Left kidney (tissue), 2 donors: ENCODE measurements around the gene CBX2. TPM values are rescaled to one million over a fixed set of nuclear protein-coding genes. Genes with fewer than 3 reads are reported as not detected.

Experiments used
- DNase-seq: peaks from one replicate; pipeline ENCODE4 v3.0.0-alpha.2; 2013
- polyA plus RNA-seq: library from polyadenylated mRNA; unstranded; fragments of 120-200 nt; gene quantifications from one replicate; pipeline ENCODE4 v1.2.1, GENCODE V29; 2013; ENCODE audit not compliant: insufficient read length

Gene CBX2
- polyA plus RNA-seq, 1 donor, result 22.9 TPM

DNA sequence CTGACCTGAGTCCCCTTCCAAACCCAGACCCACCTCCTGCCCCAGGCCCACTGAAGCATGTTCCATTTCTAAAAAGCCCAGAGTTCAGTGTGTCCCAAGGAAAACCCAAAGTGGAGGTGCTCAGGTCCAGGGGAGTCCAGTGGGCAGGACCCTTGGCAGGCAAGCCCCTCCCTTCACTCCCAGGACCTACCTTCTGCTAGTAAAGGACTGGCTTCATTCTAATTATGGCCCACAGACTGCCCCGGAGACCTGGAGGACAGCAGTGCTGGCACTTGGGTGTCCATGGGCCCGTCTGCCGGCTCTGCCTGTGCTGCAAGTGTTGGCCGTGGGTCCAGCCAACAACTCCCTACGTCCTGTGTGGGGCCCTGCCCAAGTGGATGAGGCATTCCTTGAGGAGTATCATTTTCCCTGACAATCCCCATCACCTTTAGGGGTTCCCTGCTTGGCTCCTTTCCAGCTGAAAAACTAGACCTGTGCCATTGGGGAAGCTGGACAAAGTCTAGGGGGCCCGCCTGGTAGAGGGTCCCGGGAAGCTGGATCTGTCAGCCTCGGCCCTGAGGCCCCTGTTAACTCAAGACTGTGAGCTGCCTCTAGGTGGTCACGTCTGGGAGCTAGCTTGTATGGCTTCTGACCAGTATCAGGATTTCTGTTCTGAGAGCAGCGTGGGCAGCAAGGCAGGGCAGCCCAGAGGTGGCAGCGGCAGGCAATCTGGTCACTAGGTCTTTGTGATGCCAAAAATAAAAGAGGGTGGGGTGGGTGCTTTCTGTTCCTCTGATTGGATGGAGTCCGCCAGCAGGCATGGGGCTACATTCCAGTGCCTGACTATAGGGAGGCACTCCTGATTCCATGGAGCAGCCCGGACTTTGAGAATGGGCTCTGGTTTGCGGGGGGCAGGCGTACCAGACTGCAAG is 8.2 kb downstream of the CBX2 start:
- no peak for DNase-seq

DNA sequence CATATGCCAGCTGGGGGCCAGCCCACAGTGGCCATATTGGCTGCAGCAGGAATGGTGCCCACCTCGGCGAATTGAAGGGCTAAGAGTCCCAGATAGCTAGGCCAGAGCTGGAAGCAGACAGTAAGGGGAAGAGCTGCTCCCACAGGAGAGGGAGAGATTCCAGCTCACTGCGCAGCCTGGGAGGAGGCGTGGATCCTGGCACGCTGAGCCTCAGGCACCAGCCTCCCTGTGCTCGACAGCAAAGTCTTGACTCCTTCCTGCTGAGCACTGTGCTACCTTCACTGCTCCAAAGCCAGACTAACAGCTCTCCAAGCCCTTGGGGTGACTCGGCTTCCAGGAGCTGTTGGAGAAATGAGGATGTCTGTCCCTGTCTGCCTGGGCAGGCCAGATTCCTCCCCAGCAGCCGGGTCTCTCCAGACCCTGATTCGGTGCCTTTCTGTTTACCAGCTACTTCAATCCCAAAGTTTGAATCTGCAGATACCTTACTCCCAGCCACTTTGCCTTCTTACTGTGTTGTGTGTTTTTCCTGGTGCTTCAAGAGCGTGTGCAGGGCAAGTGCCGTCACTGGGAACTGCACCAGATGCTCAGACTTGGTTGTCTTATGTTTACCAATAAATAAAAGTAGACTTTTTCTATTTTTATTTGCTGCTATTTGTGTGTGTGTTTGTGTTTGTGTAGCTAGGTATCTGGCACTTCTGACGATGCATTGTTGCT is 9.1 kb downstream of the CBX2 start:
- DNase-seq, result no peak

DNA sequence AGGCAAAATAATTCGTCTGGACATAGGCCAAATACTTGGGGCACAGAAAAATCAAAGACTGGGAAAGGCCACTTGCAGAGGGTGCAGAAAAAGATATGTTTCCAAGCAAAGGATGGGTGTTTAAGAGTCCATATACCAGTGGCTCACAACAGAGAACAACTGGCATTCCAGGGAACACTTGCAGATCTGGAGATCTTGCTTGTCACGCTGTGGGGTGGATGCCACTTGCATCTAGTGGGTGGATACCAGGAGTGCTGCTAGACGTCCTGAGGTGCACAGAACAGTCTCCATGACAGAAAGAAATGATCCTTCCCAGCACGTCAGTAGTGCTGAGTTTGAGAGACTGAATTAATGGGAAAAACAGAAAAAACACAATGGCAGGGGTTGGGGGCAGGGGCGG is 10.5 kb downstream of the CBX2 start:
- DNase-seq, result no peak

DNA sequence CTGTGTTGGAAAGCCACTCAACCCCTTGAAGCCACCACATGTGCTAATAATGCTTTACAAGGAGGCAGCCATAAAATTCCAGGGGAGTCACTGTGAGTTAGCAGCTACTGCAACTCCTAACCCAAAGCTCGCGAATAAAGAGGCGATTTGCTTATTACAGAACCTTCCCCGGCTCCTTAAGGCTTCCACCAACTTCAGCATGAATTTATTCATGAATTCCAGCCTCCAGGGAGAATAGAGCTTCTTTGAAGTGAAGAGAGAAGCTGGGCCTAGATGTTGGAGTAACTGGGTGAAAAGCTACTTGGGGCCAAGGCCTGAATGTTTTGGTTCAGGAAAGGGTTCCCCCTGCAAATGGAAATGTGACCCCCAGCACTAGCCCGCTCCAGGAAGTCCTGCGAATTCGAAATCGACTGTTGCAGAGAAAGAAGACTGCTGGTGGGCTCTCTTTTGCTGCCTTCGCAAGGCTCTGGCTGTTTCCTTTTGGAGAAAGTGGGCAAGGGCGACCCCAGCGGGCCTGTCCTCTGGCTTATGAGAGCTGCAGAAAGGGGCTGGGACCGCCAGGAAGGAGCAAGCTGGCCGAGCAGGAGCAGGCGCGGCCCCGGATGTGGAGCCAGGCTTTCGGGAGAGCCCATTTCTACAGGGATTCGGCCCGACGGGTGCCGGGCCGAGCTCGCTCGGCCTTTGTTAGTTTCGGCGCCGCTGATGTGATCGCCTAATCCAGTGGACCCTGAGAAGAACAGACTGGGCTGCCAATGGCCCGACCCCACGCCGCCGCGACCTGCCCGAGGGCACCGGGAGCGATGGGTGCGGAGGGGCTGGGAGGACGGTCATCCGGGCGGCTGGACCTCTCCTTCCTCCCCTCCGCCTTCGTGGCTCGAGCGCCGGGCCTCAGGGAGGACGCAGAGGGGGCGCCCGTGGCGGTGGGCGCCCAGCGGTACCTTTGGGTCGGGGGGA is 11.3 kb downstream of the CBX2 start:
- peak; percentile 41 for DNase-seq

DNA sequence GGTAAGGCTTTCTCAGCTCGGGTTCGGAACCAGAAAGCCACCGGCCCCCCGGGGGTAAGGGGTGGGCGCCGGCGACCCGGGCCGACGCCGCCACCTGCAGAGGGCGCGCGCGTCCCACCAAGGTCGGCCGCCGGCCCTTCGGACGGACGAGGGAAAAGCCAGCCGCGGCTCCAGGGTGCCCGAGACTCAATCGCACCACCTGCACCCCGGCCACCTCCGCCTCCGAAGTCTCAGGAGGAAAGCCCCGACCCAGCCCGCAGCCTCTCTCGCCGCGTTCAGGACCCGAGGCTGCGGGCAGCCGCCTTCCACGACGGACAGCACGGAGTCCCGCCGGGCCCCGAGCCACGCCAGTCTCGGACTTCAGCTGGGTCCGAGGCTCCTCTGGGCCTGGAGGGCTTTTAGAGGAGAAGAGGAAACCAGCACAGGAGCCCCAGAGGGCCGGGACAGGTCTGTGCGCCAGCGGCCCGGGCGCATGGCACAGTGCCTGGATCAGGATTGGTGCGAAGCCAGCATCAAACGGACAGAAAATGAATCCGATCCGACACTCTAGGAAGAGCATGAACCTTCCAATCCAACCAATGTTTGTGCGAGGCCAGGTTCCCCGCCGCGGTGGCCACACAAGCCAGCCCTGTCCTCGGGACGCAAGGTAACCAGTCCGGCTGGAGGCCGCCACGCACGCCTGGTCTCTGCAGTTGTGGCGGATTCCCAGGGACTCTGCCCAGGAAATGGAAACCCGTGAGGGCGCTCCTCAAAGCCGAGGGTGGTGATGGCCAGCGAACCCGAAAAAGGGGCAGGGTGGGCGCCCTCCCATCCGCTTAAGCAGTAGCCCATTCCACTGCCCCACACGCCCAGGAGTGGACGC is 12.2 kb downstream of the CBX2 start:
- peak; percentile 34 for DNase-seq

DNA sequence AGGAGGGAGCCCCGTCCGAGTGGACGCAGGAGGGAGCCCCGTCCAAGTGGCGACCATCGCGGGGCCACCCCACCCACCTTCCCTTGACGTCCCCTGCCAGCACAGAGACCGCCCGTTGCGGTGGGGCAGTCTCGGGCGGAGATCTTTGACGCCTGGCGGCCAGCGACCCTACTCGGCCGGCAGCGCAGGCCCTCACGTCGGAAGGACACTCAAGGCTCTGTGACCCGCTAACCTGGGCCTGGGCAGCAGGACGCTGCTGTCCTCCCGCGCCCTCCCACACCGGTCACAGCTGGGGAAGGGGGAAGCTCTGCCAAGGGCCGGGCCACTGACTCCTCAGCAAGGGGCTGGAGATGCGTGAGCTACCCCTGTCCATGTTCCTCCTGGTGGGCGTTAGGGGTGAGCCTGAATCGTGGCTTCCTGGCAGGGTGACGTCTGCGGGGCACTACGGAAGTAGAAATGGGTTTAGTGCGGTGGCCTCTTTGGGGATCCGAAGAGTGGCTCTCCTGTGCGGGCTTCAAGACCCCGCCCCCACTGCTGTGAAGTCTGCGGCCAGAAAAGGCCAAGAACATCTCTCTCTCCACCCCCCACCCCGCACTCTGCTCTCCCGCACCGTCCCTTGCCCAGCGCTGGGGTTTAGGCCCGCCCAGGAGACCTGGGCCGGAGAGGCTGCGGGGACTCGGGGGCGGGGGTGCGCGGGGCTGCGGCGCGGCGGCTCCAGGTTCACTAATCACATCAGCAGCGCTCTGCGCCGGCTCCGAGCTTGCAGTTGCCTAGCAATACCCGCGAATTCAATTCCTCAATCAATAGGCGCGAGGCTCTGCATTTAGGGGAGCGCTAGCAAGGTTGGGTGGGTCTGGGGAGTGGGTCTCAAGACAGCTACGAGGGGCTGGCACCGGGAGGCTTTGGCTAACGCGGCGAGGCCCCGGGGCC is 13.1 kb downstream of the CBX2 start:
- no peak for DNase-seq

DNA sequence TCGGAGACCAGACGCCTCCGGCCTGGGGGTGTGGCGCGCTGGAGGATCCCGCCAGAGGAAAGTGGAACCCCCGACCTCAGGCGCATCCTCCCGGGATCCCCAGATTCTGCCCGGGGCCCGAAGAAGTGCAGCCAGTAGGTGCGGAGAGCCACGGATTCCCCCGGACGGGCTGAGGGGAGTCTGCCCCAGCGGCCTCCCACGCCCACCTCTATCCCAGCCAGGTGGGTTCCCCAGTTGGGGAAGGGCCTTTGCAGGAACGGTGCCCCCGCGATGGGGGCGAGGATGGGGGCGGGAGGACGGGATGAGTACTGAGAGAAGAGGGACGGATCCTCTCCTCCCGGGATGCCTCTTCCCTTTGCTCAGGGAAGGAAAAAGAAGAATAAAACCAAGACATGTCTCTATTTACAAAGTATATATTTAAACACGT is 13.8 kb downstream of the CBX2 start:
- DNase-seq, result no peak

DNA sequence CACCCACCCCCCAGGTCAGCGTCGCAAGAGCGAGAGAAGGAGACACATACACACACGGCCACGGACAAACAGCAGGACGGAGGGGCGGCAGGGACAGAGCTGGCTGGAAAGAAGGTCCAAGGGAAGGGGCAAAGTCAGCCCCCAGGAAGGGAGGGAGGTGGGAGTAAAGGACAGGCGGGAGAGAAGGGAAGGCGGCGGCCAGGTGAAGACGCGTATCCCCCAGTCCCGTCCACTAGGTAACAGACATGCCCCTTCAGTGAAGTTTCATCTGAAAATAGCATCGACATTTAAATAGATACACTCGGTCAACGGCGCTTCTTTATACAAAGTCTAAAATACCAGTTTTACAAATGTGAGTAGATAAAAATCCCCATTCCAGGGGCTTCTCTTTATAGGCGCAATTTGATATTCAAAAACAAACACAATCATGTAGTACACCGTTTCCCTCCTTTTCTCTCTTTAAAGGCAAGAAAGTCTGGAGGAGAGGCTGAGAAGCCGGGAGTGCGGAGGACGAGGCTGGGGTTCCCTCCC is 14.5 kb downstream of the CBX2 start:
- DNase-seq, result peak; percentile 10

DNA sequence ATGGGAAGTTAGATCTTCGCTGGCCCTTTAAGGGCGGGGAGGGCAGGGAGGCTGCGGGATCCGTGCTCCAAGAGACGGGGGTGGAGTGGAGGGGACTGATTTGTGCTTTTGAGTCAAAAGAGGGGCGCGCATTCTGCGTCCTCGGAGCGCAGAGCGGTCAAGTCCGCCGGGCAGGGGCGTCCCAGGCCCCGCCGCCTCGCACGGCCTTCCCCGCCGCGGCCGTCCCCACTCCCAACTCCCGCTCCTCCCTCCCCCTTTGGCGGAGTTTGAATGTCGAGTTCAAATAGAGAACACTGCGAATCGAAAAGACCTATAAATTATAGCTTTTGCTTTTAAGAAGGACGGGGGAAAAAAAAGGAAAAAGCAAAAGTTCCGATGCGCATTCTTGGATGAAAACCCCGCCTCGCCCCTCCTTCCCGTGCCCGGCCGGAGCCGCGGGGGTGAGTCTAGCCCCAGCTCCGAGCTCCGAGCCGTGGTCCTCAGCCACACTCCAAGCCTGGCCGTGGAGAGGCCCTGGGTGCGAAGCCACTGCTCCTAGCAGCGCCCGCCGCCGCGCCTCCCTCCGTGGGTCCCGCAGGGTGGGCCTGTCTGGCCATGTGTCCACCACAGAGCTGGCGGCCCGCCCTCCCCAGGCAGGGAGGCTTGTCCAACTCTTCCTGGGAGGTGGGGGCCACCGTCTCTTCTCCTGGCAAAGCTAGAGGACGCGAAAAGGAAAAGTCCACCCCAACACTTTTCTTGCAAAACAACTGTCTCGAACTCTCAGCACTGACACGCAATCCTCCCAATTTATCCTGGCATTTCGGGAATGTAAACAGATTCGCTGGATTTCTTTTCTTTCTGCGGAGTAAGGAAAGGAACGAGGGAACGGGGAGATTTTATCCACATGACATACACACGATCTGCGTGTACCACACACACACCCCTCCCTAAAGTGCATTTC is 15.3 kb downstream of the CBX2 start:
- peak; percentile 68 for DNase-seq

DNA sequence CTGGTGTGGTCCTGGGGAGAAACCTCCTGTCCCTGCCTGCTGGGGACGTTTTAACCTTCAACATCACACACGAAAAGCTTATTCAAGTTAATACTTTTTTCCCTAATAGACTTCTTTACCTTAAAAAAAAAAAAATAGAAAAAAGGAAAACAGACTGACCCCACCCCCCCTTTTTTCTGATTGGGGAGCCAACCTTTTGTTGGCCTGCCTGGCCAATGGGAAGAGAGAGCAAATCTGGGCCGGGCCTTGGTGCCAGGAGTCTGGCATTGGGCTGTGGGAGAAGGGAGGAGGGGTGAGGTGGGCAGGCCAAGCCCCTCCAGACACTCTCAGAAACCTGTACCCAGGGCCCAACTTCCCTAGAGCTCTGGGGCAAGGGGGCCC is 16.0 kb downstream of the CBX2 start:
- DNase-seq, result no peak

DNA sequence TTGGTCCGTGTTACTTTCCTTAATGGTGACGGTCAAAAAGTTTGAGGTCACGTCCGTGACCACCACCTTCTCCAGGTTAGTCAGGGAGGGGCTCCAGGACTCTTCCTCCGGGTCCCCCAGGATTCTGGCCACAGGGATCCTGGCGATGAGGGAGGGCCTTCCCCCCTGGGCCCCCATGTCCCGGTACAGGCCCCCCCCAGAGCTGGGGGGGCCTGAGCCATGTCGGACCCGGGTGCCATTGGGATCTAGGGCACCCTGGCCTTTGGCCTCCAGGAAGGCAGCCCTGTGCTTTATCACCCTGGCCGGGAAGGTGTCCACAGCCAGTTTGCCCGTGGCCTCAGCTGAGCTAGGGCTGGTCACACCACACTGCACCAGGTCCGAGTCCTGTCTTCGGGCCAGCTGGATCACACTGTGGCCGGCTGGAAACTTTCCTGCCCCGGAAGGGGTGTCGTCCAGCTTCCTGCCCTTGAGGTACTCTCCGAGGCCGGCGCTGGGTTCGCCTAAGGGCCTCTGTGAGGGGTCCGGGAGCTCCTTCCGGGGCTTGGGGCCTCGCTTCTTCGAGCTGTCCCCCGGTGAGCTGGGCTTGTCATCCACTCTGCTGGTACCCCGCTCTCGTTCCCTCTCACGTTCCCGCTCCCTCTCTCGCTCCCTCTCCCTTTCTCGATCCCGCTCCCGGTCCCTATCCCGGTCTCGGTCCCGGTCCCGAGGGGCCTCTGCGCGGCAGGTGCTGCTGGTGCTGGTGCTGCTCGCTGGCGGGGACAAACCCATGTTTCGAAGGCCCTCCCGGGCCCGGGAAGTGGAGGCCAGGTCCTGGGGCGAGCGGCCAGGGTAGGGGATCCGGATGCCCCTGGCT is 16.9 kb downstream of the CBX2 start:
- no peak for DNase-seq

DNA sequence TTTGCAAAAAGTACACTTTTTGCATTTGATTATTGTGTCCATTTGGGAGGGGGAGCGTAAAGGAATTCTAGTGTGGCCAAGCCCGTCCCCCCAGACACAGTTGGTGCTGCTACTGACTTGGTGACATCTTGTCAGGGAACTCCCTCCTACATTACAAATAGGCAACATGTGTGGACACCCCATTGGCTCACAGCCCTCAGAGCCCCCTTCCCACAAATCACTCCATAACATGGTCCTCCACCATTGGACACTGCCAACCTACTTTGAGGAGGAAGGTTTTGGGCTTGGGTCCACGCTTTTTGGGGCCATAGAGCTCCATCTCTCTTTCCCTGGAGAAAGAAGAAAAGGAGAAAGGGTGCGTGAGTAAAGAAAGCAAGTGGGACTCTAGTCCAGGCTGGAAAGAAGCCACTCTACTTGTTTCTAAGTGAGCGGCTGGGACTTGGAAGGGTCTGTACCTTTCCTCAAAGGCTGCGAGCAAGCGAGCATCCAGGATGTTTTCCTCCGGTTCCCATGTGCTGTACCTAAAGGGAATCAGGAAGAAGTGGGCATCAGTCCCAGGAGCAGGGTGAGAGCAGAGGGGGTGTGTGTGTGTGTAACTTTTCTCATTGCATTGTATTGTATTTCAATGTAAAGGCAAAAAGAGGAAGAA is 18.0 kb downstream of the CBX2 start:
- DNase-seq, result no peak

DNA sequence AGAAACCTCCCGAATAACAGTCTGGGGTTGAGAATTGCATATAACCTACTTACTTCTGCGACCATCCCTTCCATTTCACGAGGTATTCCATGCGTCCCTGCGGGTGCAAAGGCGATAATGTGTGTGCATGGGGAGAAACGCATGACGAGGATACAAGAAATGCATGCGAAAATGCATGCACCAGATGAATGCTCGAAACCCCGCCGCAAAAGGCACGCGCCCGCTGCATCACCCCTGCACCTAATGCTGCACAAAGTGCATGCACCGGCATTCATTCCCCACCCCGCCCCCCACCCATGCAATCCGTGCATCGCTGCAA is 18.5 kb downstream of the CBX2 start:
- no peak for DNase-seq

DNA sequence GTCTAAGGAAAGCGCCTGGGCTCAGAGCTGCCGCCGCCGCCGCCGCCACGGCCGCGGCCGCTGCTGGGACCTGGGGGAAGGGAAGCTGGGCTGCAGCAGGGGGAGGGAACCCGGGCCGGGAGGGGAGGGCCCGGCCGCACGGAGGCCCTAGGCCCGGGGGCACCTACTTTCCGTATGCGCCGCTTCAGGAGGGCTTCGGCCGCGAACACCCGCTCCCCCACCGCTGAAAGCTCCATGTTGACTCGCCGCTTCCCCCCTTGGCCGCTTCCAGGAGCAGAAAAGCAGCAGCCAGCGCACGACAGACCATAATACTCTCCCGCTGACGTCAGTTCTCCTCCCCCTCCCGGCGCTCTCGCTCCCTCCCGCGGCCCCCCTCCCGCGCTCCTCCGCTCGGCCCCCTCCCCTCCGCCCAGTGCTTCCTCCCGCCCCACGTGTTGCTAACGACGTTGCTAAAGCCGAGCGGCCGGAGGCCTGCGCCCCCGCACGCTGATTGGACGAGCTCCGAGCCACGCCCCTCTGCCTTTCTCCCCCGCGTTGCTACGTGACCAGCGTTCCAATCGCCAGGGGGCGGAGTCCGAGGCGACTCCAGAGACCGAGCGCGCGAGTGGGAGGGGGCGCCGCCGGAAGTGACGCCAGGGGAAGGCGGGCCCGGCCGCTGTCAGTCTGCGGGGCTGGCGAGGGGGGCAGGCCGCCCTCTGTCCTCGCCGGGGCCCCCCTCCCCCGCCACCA is 19.0 kb downstream of the CBX2 start, which contains the start of gene CBX8:
TSS of gene CBX8 (minus strand) at position 315 of the 729 bp plus-strand sequence. CDS start at position 236, 79 bp downstream.
- DNase-seq, result peak; percentile 100

DNA sequence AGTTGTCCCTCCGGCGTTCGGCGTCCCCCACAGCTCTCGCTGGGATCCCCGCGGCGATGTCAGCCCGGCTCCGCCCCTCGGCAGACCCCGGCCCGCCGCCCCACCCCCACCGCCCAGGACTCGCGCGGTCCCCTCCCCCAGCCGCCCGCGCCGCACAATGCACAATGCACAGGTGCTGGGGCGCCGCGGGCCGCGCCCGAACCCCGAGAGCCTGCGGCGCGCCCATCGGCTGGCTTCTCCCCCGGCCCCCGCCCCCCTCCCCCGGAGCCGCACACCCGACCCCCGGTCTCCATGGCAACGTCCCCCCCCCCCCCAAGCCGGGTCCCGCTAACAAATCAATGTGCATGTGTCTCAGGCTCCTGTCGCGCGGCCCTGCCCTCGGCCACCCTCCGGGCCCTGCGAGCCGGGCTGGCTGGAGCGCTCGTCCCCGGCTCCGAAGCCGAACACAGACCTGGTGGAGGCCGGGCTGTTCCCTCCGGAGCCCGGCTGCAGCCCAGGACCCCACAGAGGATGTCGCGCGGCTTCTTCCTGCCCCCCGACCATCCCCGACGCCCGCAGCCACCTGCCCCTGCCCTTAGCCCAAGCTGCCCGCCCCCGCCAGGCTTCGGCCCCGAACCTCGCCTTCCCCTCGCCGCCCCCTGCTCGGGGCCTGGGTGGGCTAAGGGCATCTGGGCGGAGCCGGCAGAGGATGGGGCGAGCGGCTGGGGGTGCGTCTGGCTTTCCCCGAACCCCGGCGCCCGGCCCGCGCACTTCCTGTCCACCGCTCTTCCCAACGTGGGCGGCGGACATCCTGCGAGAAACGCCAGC is 19.7 kb downstream of the CBX2 start:
- no peak for DNase-seq
